GM12892 (cell line): ENCODE measurements around the gene ZNF577.

Experiments used
- DNase-seq: peaks from one replicate; pipeline ENCODE4 v3.0.0; 2011; ENCODE audit not compliant: insufficient read length
- FAIRE-seq: peaks from 2 replicates; lab custom pipeline; 2011; peaks lifted over from hg19 to GRCh38; lab: Jason Lieb, UNC
- POLR2A ChIP-seq: IDR thresholded peaks from 2 replicates; pipeline ENCODE4 v1.6.1; 2011; ENCODE audit warnings: low read depth, low read length, control low read depth
- POLR2AphosphoS5 ChIP-seq: IDR thresholded peaks from 2 replicates; pipeline ENCODE4 v1.6.1; 2011; ENCODE audit warnings: low read depth, low read length, control low read depth
- TAF1 ChIP-seq: IDR thresholded peaks from 2 replicates; pipeline ENCODE4 v1.6.1; 2011; ENCODE audit warnings: low read depth, mild to moderate bottlenecking, control low read depth, low read length, borderline replicate concordance

ZNF577 gene

DNA sequence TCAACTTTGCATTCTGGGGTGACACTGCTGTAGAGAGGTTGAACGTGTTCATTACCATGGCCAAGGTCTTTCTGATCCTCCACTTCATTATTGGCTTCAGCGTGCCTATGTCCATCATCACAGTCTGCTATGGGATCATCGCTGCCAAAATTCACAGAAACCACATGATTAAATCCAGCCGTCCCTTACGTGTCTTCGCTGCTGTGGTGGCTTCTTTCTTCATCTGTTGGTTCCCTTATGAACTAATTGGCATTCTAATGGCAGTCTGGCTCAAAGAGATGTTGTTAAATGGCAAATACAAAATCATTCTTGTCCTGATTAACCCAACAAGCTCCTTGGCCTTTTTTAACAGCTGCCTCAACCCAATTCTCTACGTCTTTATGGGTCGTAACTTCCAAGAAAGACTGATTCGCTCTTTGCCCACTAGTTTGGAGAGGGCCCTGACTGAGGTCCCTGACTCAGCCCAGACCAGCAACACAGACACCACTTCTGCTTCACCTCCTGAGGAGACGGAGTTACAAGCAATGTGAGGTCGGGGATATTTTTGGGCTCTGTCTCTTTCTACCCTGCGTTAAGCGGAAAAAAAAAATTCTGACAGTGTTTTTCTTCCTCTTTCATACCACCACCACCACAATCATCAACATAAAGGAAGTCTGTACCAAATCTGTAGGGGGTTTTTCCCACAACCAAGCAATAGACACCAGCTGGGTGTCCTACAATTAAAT is 63.3 kb downstream of the ZNF577 start:
- FAIRE-seq (no peak), DNase-seq (no peak)
- TF ChIP-seq POLR2A (no peak), TAF1 (no peak), POLR2AphosphoS5 (no peak)

DNA sequence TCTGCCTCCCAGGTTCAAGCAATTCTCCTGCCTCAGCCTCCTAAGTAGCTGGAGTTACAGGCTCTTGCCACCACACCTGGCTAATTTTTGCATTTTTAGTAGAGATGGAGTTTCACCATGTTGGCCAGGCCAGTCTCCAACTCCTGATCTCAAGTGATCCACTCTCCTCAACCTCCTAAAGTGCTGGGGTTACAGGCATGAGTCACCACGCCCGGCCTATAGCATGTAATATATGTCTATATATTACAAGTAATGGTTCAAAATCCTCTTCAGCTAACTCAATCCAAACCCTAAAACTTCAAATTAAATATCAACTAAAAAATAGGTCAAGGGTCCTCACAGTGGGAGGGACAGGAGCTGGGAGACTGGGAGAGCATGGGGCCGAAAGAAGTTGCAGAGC is 64.8 kb downstream of the ZNF577 start:
- no peak for TF ChIP-seq POLR2A
- no peak for TF ChIP-seq POLR2AphosphoS5
- TF ChIP-seq TAF1 = no peak
- DNase-seq (no peak), FAIRE-seq (no peak)

DNA sequence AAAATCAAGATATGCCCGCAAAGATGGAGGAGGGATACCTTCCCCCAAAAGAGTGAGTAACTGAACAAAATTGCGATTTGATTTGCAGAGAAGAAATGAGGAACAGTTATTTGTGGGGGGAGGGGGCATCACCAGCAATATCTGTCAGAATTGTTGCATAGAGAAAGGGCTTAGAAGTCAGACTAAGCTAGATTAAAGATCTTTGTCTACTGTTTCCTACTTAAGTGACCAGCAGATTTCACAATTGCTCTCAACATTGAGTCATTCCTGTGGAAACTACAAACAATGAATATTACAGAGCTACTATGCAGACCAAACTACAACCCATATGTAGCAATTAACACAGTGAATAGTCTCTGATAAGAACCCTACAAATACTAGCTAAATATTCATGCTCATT is 65.4 kb downstream of the ZNF577 start:
- no peak for TF ChIP-seq POLR2AphosphoS5
- TF ChIP-seq POLR2A = no peak
- no peak for TF ChIP-seq TAF1
- DNase-seq (no peak), FAIRE-seq (no peak)

- DNase-seq (no peak), FAIRE-seq (no peak)
- no peak for TF ChIP-seq POLR2A
- no peak for TF ChIP-seq TAF1
- no peak for TF ChIP-seq POLR2AphosphoS5
These were observed 65.8 kb downstream of the ZNF577 start for GRCh38 chr19:51821921-51822320.

GRCh38 chr19:51821456-51821855 is 66.3 kb downstream of the ZNF577 start:
- FAIRE-seq (no peak), DNase-seq (no peak)
- TF ChIP-seq TAF1 (no peak), POLR2A (no peak), POLR2AphosphoS5 (no peak)
